8988T (cell line): ENCODE measurements around the gene MEF2D.

Experiments used
- DNase-seq: peaks from one replicate; pipeline ENCODE4 v3.0.0; 2011

Gene MEF2D

DNA sequence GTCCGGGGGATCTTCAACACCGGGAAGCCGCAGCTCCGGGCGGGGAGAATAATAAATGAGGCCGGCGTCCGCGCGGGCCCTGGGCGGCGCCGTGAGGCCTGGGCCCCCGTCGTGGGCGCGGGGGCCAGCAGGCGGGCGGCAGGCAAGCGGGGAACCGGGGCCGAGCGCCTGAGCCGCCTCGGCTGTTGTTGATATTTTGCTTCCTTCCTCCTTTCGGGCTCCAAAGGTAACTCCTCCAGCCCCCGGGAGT lies at the start of gene MEF2D:
MEF2D (minus strand) TSS at position 233 of the 250 bp plus-strand sequence. CDS start 17,483 bp downstream, outside the sequence.
- DNase-seq = no peak

DNA sequence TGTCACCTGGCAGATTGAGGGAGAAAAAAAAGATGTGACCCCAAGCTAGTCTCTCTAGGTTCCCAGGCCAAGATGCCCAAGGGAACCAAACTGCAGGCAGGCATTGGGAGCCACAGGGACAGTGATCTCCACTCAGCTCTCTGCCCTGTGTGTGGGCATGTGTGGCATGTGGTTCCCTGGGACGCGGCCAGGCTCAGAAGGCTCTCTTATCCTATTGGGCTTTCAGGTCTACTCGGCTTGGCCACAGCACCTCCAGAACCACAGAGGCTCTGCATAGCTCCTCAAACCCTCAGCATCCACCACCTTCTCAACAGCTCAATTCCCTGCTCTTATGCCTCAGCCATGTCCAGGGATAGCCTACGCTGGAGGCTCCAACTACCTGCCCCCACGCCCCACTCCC lies 49.8 kb upstream of the MEF2D start:
- no peak for DNase-seq

DNA sequence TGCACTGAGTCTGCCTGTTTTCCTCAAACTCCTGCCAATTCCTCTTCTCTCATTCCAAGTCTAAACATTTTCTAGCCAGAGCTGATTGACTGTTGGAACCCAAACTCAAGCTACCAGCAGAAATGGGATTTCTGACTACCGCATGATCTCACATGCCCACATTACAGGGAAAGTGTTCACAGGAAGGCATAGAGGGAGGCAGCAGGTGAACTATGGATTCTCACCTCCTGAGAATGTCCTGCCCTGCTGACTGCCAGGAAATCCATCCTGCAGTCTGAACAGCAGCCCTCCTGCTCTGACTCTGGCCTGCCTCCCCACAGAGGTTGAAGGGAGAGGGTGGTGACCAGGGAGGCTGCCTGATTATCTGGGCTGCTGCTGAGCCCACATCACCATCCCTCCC lies 49.3 kb upstream of the MEF2D start:
- DNase-seq = no peak

DNA sequence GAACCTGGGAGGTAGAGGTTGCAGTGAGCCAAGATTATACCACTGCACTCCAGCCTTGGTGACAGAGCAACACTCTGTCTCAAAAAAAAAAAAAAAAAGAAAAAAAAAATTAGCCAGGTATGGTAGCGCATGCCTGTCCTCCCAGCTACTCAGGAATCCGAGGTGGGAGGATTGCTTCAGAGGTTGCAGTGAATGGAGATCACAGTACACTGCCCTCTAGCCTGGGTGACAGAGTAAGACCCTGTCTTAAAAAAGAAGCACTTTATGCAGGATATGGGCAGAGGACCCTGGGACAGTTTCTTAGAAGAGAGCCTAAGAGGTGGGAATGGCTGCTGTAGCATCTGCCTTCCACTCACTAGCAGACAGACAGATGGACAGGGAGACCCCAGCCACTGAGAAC lies 48.8 kb upstream of the MEF2D start:
- DNase-seq = no peak

DNA sequence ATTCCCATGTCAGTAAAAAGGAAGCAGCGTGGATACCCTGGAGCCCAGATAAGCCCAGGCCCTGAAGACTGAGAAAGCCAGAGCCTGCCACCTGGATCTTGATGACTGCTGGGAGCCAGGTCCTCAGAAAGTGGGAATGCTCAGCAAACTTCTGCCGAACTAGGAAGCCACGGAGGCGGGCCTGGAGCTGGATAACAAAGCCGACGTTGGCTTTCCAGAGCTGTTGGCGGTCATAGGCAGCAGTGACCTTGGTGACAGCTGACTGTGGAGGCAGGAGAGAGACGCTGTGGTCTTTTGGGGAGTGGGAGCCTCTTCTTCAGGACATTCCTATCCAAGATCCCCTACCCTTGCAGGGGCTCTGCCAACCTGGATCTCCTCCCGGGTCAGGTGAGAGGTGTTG lies 47.4 kb upstream of the MEF2D start:
- no peak for DNase-seq

DNA sequence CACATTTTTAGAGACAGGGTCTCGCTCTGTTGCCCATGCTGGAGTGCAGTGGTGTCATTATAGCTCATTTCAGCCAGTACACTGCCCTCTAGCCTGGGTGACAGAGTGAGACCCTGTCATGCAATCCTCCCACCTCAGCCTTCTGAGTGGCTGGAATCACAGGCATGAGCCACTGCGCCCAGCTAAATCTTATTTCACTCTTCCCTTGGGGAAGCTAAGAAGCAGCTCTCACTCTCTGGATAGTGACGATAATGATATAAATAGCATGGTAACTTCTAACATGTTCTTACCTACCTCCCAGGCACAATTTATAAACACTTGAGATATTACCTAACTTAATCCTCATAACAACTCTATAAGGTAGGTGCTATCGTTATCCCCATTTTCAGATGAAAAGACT lies 46.9 kb upstream of the MEF2D start:
- no peak for DNase-seq

DNA sequence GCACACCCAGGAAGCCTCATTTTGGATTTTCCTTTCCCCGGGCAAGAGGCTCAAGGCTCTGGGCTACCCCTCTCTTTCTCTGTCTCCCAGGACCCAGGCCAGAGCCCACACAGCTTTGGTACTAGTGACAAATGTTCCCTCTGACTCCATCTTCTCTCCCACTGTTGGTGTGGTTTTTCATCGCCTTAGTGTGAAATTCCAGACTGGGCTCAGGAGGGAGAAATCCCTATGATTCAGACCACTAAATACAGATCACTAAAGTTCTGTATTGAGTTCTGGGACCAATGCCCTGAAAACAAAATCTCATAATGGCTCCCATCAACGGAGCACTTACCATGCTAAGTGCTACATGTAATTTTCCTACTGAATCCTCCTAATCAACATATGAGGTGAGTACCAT lies 45.7 kb upstream of the MEF2D start:
- DNase-seq = no peak

DNA sequence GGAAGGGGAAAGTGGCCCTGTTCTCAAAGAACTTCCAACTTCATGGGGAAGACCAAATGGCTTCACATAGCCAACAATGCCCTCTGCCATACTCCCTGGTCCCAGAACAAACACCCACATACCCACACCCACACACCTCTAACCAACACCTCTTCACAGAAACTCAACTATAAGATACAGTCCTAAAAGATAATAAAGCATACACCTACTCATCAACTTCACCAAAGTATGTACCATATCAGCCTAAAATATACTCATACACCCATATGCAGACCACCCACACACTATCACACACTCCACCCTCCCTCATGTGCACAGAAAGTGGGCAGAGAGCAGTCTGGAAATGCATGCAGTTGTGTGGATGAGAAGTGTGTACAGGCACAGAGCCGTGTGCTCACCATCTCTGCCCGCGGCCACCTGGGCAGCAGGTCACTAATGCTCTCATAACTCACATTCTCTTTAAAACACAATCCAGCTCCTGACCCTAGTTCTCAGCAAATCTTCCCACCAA lies 44.1 kb upstream of the MEF2D start:
- DNase-seq = no peak

DNA sequence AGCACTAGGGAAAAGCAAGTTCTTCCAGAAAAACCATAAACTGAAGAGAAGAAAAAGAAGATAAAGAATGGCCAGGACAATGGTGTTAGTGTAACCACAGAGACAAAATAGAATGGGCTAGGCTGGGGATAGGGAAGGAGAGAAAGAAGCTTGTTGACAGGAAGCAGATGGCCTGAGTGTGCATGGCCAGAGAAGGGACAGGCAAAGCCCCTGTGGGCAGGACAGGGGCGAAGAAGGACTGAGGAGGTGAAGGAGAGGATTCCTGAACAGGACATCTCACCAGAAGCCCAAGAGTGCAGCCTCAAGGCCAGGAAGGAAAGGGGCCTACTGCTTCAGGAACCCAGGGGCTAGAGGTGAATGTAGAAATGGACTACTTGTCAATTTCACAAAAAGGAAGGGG lies 42.5 kb upstream of the MEF2D start:
- no peak for DNase-seq

DNA sequence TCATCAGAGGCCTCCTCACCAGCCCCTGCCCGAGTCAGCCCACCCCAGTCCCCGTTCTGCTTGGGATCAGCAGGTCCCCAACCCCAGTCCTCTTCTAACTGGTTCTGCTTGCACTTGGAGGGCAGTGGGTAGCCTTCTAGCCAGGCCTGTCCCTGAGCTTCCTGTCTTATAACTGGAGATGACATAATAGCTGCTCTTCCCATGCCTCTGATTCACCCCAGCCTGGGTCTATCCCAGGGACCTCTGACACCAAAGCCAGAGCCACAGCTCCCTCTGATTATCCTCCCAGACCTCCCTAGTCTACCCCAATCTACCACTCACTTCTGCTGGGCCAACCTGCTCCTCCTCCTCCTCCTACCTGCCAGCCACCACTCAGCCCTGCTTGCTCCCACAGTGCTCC lies 40.4 kb upstream of the MEF2D start:
- no peak for DNase-seq

DNA sequence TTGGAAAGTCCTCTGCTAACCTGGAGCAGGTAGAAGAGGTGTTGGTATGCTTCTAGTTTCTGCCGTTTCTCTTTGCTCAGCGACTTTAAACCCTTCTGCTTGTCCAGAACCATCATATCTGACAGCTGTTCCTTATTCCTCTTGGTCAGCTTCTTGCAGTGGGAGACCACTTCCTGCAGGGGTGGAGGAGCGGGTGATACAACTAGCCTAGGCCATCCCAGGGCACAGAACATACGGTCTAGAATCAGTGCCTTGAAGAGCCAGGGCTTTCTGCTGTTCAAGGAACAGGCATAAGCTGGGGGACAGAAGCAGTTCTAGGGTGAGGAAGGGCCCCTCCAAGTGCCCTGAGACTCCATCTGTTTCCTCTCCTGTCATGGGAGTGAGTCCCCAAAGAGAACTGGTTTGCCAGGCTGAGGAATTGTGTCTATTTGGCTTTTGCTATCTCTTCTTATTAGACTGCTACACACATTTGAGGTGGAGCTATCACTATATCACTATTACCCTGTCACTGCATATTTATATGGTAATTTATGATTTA lies 39.3 kb upstream of the MEF2D start:
- DNase-seq = no peak

DNA sequence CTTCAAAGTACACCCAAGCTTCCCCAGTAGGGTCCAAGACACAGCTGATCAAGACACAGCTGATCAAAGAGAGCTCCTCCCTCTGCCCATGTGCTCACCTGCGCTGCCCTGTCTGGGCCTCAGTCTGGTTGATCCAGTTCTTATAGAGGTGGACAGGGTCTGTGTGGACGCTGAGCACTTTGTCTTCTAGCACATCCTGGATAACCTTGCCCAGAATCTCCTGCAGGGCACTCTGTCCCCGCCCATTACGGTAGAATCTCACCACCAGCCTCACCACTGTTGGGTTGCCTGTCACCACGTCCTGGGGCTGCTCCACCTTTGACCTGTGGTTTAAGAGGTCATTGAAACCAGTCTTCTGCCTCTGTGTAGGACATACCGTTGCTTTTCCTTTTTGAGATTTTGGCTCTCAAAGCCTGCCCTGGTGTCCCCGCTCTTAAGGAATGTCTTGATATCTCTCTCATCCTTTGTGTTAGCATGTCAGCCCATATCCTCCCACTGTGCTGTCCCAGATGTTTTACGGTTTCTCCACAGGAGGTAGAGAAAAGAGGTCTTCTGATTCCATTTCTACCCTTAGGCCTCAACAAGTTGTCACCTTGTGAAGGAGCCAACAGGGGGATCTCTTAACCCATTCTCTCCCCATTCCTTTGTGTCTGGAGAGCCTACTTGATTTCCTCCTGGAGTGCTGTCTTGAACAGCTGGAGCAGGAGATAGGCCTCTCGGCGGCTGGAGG lies 38.3 kb upstream of the MEF2D start:
- no peak for DNase-seq

DNA sequence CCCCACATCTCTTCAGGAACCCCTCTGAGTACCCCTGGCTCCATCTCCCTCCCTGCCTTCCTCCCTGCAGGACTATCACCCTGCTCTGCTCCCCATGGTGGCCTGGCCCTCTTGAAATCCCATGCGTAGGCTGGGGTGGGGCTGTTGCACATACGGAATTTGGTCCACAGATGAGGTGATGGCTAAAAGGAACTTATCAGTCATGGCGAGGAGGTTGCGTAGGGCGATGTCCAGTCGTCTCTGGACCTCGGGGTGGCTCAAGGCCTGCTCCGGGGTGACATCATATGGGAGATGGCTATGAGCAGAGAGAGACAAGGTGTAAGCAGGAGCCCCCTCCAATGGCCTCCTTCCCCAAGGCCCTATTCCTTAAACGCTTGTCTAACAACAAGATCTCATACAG lies 36.5 kb upstream of the MEF2D start:
- DNase-seq = no peak

DNA sequence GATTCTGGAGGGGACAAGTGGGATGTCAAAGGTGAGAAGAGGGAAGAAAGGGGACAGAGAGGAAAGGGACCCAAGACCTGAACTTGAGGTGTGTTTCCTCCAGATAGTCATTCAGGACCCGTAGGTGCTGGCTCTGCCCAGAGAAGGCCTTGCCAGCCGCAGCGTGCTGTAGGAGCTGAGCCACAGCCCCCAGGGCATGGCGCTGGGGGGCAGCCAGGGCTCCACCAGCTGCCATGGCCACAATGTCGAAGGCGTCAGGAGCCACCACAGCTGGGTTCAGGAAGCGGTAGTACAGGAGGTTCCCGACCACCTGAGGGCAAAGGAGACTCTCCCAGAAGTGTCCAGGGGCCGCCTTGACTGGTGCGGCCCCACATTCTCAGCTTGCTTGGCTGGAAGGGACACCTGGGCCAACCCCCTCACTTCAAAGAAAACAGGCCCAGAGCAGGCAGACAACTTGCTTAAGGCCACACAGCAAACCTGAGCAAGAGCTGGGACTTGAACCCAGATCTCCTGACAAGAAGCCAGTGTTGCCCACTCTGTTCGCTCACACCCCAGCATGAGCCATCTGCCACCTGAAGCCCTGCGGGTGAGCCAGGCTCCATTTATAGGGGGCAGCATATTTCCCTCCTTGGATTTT lies 34.0 kb upstream of the MEF2D start:
- no peak for DNase-seq

DNA sequence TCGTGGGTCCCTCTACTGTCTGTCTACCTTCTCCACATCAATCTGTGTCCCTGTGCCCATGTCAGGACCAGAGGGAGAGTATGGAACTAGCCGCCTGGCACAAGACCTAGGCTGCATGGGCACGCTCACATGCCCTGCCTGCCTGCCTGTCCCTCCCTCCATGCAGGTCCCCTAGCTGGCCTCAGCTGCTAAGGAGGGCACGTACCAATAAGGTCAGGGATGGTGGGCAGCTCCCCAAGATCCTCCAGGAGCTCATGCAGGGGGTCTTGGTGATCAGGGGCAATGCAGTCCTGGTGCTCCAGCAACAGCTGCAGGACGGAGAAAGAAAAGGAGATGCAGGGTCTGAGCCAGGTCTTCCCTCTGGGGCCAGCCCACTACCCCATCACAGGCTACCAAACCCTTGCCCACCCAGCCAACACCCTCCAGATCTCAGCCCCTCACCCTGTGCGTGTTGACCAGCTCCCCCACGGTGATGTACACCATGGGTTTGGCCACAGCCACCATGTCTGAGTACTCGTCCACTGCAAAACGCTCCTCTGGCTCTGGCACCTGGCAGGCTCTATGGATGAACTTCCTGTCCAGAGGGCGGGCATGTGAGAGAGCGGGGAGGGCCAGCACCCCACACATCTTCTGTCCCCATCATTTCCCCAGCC lies 33.1 kb upstream of the MEF2D start:
- DNase-seq = no peak

DNA sequence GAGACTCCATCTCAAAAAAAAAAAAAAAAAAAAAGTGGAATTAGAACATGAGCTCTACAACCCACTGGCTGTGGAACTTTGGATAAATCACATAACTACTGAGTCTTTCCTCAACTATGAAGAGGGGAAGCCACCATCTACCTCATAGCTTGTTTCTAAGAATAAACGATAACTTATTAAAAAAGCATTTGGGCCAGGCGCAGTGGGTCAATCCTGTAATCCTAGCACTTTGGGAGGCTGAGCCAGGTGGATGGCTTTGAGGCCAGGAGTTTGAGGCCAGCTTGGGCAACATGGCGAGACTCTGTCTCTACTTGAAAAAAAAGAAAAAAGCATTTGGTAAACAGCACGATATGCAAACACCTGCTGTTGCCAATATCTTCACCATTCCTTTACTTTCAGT lies 31.8 kb upstream of the MEF2D start:
- DNase-seq = no peak

DNA sequence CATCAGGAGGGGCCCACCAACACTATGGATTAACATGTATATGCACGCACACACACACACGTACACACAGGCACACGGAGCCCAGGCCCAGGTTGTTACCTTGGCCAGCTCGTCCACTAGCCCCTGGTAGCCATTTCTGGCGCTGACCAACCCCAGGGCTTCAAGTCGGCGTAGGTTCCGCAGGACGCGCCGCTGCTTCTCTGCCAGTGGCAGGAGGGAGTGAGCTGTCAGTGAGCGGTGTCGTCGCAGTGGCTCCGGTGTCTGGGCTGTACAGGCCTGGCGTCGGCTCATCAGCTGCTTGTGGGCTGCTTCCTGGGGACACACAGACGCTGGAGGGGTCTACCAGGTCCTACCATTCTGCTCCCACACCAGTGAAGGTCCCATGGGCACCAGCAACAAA lies 29.4 kb upstream of the MEF2D start:
- DNase-seq = no peak

DNA sequence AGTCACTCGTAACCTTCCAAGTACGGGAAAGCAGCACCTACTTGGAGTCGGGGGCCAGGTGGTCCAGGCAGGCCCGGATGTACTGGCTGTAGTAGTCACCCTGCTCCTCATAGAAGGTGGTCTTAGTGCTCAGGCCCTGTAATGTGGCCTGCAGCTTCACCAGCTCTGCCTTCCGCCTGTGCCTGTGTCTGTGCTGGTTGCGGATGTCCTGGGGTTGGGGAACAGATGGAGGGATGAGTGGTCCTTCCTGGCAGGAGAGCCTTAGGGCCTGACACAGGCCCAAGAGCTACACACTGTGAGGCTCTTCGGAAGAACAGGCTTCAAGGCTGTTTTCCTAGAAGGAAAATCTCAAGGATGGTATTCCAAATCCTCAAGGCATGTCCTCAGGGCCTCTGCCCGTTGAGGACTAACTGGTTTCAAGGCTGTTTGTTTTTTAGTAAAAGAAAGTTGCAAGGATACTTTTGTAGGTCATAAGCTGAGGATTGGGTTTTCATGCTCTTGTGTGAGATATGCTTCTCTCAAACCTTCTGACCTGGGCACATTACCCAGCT lies 28.4 kb upstream of the MEF2D start:
- DNase-seq = no peak

DNA sequence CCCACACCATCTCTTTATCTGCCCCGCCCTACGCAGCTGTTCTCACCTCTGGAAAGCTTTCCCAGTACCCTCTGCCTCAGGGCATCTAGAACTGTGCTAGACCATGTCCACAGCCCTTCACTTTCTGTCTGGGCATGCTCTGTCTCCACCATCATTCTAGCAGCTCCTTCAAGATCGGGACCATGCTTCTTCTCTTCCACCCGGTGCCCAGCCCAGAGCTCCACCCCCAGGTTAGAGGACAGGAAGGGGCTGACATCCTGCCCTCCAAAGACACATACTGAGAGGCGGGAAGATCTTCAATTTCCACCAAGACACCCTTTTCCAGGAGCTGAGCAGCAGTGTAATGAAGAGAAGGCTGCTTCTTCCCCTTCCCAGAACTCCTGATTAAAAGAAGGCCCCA lies 27.7 kb upstream of the MEF2D start:
- DNase-seq = no peak

DNA sequence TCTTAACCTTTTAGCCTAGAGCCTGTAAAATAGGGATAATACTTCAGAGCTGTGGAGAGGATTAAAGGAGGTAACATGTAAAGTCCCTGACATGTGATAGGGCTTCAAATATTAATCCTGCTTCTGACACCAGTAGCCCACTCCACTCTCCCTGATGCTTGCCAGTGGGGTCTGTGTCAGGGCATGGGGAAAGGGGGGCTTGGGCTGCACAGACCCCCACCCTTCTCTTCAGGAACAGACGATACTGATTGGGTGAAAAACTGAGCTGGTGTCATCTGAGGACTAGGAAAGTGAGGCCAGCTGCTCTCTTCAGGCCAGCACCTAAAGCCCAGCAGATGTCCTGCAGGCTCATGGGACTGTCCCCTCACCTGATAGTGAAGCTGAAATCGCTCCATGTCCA lies 27.0 kb upstream of the MEF2D start:
- DNase-seq = no peak

DNA sequence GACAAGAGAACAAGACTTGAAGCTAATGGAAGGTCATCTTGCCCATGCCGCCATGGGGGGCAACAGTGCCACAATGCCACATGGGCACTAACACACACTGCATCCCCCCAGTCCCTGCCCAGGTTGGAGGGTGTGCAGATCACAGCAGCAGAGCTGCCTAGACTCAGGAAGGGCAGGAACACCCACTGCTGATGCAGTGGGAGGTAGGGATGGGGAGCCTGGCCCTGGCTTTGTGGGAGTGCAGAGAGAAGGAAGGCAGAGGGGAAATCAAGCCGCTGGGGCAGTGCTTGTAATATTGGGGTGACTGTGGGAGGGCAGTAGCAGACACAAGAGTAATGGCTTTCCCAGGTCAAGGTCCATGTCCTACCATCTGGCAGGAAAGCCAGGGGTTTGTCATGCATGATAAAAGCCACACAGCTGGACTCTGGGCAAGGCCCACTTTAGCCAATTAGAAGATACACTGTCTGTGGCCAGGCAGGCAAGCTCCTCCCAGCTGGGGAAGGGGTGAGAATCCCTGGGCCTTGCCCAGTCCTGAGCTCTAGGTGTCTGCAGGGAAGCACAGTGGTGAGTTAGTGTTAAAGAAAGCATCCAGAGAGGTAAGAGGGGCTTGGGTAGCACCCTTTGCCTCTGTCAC lies 25.4 kb upstream of the MEF2D start:
- no peak for DNase-seq

DNA sequence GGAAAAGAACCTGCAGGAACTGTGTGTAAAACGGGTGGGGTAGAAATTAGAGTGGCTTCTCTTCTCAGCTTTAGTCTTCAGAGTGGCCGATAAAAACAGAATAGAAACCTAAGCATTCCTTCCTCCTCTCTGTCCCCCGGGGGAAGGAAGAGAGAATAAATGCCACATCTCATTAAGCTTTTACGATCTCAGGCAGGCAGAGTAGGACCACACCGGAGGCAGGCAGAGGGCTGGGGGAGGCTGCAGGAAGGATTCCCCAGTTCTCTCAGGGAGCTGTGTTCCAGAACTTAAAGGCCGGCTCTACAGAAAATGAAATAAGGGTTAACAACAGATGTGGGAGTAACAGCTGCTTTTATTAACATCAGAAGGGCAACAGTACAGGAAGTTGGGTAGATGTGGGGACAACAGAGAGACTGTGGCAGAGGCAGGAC lies 24.5 kb upstream of the MEF2D start:
- no peak for DNase-seq

DNA sequence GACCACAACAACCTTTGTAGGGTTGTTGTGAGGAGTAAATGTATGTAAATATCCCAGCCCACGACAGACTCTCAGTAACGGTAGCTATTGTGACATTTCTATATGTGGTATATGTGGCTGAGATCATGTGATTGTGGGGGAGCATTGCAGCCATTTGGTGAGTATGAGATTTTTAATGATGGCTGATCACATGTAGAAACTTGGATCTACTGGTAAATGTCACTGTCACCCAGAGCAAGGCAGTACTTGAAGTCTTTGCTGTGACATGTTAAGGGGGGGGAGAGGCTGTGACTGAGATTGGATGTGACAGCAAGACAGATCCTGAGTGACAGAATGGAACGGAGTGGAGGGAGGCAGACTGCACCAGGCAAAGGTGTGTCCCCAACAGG lies 23.9 kb upstream of the MEF2D start:
- no peak for DNase-seq
